GM21529 (cell line): ENCODE data around the gene MPPED2.

Experiments
- ATAC-seq: cut with Tn5 transposase; IDR thresholded peaks from one replicate; pipeline ENCODE4 v1.9.1; 2021; ENCODE audit not compliant: unreplicated experiment

Gene MPPED2

DNA sequence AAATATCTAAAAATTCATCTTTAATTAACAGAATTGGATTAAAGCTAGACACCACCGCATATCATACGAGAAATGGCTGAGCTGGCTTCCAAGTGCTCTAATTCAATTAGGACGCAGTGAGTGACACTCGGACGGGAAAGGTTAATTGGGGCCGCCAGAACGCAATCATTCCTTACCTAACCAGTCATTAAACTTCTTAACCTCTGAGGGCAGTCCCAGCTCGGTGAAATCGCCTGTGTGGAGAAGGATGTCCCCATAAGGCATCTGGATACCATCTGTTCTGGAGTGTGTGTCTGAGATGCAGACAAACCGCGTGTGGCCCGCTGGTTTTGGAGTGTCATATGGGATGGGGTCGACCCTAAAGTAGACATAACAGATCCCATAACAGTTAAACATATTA, 50.3 kb downstream of the MPPED2 start:
- no peak for ATAC-seq

- ATAC-seq, result no peak
Measured at GRCh38 chr11:30533445-30533947, 52.7 kb downstream of the MPPED2 start.

DNA sequence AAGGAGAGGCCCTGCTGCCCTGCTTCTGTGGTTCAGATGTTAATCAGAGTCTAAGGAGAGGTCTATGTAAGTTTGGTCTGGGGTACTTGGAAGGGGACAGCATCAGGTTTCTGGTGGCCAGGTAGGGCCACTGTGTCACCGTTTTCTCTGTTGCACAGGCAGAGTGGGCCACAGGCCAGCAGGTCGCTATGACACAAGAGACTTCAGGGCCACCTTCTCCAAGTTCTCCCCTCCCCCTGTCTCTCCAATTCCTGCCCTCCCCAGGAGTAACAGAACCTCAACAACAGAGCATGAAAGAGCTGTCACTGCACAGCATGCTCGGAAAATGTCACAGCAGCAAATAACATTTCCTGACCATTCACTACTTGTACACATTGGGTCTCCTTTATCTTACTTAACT, 58.6 kb downstream of the MPPED2 start:
- ATAC-seq, result no peak

DNA sequence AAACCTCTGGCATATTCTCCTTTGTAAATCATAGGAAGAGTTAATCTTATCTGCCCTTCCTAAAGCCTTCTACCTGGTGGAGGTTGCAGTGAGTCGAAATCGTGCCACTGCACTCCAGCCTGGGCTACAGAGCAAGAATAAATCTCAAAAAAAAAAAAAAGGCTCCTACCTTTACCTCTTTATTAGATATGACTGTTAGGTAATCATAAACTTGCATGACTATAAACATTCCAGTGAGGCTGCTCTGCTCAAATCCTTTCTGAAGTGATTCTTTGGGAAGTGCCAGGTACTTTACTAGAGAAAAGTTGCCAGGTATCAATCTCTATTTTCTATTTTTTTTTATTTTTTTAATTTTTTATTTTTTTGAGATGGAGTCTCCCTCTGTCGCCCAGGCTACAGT, 59.6 kb downstream of the MPPED2 start:
- ATAC-seq, result no peak

GRCh38 chr11:30522536-30523243, 63.5 kb downstream of the MPPED2 start:
- ATAC-seq, result no peak

DNA sequence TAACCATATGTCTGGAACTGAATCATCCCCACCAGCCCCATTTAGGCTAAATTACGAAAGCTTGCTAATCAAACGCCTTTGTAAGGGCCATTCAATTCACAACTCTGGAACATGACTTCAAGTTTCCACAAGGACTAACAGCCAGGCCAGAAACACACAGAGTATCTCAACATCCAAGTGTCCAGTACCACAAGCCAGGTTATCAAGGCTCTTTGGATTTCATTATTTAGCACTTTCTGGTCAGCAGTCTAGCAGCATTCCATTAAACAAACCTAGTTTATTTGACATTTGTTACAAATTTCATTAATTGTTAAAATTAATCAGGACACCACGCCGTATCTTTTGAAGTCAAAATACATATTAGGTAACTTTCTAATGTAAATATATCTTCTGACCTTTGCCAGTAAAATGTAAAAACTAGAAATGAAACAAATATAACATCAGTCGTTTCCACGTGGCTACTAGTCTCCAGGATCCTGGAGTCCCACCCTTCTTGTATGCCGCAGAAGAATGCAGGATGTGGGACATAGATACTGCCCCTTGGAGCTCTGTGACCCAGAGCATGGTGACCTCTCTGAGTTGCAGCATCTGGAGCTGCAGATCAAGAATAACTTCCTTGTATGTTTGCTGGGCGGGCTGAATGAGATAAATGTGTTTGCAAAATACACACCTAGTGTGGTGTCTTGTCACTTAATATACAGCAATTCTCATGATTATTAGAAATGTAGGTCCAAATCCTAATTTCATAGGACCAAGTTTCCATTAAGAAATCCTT, 64.7 kb downstream of the MPPED2 start:
- no peak for ATAC-seq

GRCh38 chr11:30513087-30513486, 73.1 kb downstream of the MPPED2 start:
- no peak for ATAC-seq

- no peak for ATAC-seq
Measured at GRCh38 chr11:30511408-30511807, 74.7 kb downstream of the MPPED2 start.

DNA sequence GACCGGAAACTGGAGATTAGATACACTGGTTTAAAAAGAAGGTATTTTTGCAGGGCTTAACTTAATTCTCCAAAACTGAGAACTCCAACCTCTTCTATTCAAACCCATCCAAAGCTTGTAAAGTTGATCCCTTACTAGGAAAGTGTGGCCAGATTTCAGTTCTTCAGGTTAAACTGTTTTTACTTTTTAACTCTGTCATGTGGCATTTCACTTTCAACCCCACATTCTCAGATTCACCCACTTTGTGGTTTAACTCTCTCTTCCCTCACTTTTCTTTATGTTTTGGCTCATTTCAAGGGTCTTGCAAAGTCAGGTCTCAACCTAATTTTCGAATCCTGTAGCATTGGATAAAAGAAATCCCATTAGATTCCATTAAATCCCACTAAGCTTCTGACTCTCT, 75.4 kb downstream of the MPPED2 start:
- no peak for ATAC-seq

DNA sequence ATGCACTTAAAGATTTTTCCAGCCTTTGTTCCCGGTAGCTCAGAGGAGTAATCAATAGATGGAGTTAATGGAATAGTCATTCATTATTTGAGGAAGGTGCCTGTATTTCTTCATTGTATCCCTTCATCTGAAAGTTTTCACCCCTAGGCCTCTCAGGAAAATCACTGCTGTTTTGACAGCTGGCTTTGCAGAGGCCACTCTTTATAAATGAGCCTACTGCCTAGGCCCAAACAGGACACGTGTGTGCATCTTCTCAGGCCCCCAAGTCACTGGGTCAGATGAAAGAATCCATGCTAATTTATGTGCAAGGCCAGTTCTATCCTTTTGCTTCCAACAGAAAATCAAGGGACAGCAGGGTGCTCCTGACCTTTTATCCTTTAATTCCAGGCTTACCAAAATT, 76.8 kb downstream of the MPPED2 start:
- ATAC-seq, result no peak

DNA sequence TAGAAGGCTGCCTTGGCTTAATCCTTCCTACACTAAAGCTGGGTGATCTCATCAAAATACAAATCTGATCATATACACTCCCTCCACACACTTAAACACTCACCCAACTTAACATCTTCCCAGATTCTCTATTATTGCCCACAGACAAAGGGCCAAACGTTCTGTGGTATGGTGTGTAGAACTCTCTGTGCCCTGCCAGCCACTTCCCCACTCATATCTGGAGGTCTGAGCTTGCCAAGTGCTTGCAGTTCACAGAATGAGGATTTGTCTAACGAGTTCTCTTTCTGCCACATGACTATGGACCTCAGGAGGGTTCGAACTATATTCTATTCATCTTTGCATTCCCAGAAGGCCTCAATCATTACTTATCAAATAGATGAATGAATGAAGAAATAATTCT, 77.6 kb downstream of the MPPED2 start:
- no peak for ATAC-seq

DNA sequence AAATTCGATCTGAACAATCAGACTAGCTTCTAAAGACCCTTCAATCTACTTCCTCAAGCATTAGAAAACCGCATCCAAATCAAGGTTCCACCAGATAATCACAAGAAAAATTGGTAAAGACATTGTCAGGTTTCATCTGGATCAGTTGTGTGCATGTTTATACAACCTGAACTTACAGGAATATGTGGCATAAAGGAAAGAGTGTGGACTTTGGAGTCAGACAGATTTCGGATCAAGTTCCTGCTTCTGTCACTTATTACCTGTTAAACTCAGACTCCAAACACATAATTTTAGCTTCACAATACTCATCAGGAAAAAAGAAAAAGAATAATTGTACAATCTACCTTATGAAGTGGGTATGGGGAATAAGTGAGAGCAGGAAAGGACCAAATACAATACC, 80.5 kb downstream of the MPPED2 start:
- ATAC-seq, result no peak

DNA sequence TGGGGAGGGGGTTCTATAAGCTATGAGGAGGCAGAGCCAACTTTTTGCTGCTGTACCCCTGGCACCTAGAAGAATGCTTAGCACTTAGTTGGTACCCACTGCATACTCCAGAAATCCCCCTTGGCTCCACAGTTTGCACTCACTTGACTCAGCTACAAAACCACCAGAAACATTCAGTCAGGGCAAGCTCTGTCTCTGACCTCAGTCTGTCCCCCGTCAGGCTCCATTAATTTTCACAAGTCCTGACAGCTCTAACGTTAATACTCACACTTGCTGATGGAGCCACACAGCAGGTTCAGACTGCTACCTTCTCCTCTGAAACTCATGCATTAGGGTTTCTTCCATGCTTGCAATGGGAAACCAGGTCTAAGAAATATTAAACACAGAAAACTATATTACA, 81.7 kb downstream of the MPPED2 start:
- ATAC-seq, result no peak

DNA sequence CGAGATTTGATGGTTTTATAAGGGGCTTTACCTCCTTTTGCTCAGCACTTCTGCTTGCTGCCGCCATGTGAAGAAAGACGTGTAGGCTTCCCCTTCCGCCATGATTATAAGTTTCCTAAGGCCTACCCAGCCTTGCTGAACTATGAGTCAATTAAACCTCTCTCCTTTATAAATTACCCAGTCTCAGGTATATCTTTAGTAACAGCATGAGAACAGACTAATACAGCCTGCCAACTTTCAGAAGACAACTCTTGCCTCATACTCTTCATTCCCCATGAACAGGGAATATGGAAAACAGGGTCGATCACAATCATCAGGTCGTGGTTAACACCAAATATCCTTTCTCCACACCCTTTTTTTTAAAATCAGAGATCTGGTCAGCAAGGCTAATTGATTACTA, 83.0 kb downstream of the MPPED2 start:
- ATAC-seq, result no peak

GRCh38 chr11:30502305-30502704, 83.8 kb downstream of the MPPED2 start:
- no peak for ATAC-seq

GRCh38 chr11:30501744-30502143, 84.4 kb downstream of the MPPED2 start:
- ATAC-seq, result no peak

DNA sequence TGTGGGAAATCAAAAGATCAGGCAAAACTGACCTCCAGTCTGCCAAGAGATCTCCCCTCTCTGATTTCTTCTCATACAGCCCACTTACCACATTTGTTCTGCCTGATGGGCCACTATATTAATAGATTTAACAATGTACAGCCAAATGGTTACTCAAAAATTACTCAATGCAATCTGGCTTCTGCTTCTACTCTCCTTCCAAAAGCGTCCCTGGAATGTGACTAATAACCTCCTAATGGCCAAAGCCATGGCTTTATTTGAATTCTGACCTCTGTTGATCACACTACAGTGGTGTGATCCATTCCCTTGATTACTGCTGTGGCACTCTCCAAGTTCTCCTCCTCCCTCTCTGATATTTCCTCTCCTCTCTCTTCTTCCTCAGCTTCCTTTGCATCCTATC, 86.2 kb downstream of the MPPED2 start:
- no peak for ATAC-seq

DNA sequence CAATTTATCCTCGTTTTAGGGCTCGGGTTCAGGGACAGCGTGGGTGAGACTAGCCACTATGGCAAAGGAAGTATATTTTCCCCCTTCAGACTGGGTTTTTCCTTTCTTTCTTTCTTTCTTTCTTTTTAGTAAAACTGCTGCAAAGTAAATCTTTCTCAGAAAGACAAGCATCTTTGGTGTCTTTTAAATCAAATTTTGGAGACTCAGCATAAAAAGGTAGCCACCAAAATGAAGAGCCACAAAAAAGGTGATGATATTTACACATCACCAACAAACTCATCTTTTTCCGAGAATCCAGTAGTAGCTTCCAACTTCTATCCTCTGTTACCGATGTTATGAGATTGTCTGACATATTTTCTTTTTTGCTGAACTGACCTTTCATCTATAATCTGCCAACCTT, 88.6 kb downstream of the MPPED2 start:
- ATAC-seq, result no peak

DNA sequence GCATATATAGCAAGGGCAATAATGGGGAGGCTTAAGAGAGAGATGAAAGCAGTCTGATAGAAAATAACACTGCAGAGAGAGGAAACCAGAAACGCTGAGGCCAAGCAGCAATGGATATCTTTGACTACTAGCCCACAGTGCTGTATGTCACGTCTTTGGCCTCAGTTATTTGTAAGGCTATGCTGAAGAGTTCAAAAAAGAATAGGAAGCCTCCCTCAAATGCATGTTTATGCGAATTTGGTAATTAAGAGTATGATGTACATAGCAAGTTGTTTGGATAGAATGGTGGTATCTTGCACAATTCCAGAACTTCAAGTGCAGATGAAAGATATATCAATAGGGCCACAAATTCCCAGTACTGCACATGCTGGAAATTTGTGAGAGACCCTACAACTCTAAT, 89.2 kb downstream of the MPPED2 start:
- ATAC-seq, result no peak

DNA sequence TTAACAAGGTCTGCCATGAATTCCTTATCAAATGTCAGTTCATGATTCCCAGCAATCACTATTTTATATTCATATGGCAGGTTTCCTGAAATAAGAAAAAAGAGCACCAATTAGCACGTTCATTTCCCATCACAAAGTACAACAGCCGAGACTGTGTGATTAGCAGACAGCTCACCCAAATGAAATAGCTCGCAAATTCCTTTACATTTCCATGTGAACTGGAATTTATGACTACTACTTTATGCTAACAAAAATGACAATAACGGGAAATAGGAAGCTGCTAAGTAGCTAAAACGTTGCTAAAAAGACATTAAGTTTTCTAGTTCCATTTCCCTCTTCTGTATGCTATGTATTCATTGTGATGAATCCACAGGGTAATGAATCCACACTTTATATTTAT, 90.7 kb downstream of the MPPED2 start:
- ATAC-seq, result no peak

DNA sequence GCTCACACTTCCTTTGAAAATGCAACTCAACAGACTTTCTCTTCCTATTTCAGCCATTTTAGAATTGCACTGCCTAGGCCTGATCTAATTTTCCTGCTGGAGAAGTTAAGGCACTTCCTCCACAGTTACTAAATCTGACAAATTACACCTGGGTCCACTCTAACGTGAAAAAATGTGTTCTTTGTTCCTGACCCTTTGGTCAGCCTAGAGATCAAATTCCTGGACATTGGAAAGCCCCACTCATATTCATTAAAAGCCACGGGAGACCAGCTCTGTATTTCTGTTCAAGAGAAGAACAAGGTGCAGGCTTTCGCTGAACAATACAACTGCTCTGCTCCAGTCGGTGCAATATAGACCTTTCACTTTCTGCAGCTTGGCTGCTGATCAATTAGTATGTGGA, 96.6 kb downstream of the MPPED2 start:
- ATAC-seq, result no peak

DNA sequence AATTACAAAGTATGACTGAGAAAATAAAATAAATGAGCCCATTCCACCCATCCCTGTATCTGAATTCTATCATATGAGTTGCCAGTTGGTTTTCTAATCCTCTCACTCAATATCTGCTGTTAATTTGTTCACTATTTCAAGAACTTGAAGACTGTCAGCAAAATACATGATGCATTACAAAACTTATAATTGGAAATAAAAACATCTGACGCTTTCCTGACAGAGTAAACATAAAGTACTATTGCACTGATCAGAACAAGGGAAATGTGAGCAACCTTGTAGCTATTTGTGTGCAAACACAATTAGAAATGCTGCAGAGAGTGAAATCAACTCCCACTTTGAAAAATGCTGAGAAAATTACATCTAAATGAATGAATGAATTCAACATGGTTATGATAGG, 97.1 kb downstream of the MPPED2 start:
- no peak for ATAC-seq
